CD1c-positive myeloid dendritic cell (primary cell): ENCODE data around the gene YDJC.
"Not testable (repeated sequence)": the region's sequence is repeated elsewhere in the genome, so short reads cannot be mapped to it uniquely, and the experiment has no call there.

ENCODE experiments used
- DNase-seq: peaks from one replicate; pipeline ENCODE4 v3.0.0-alpha.2; 2016; ENCODE audit errors: extremely low spot score

The YDJC gene

DNA sequence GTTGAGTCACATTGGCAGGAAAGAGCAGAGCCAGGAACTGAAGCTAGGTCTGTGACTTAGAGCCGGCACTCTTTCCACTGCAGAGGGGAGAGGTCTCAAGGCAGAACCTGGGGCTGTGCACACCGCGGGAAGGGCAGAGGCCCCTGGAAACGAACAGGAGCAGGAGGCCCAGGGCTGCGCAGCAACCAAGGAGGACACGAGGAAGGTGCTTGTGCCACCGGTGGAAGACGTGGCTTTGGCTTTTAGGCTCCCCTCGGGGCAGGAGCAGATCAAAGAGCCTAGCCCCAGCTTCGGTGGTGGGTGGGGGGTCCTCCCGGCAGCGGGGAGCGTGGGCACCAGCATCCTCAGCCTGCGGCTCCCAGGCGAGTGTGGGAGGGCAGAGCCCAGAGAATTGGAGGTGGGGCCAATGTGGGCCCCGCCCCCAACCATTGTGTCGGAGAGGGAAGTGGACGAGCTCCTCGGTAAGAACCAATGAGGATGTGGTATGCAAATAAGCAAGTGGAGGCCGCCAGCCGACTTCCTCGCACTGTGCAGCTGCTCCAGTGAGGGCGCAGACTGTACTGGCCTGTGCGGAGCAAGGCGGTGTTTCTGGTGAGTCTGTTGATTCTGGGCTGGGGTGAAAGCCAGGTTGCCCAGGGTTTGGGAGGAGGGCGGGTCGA, 2.5 kb upstream of the YDJC start, which contains the start of gene CCDC116:
CCDC116 (plus strand) TSS at position 524 of the 659 bp plus-strand sequence. CDS start 422 bp downstream, outside the sequence.
- peak; percentile 90 for DNase-seq

DNA sequence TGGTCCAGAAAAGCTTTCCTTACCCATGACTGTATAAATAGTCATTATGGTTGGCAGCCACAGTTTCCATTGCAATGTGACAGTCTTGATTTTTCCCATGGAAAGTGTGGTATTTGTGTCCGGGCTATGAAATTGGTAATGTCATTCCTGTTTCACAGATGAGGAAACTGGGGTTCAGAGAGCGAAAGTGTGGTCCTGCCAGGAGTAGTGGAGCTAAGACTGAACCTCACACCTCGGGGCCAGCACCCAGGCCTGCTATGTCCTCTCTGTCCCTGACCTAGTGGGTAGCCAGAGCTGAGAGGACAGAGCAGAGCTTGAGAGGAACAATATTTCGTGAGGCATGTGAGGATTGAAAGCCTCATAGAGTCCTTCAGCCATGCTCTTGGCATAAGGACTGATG, 1.2 kb upstream of the YDJC start:
- no peak for DNase-seq

DNA sequence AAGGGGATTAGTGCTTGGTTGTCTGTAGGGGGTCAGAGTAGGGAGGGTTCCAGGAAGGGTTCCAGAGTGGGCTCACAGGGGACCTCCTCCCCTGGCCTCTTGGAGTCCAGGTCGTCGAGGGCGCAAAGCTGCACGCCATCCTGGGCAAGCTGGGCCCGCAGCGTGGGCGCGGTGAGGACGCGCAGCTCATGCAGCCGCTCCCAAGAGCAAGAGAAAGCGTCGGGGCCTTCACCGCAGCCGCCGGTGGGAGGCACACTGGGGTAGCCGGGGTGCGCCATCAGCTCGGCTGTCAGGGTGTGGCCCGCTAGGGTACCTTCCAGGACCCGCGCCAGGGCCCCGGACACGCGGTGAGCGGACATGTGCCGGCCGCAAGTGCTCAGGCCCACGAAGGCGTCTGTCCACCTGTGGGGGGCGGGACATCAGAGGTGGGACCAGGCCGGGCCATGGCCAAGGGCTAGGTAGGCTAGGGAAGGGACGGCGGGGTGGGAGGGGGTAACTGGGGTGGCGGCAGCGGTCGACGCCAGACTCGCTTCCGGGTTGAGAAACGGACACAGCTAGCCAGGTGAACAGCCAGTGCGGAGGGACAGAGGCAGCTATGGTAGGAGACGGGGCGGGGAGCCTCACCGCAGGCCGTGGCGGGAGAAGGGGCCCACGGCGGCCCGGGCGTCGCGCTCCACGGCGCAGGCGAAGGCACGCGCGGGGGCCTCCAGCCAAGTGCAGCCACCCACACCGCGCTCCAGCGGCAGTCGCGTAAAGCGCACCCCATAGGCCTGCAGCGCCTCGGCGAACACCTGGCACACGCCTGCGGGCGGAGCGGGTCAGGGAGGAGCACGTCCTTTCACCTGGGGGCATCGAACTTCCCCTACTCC, 1.2 kb downstream of the YDJC start:
- no peak for DNase-seq

DNA sequence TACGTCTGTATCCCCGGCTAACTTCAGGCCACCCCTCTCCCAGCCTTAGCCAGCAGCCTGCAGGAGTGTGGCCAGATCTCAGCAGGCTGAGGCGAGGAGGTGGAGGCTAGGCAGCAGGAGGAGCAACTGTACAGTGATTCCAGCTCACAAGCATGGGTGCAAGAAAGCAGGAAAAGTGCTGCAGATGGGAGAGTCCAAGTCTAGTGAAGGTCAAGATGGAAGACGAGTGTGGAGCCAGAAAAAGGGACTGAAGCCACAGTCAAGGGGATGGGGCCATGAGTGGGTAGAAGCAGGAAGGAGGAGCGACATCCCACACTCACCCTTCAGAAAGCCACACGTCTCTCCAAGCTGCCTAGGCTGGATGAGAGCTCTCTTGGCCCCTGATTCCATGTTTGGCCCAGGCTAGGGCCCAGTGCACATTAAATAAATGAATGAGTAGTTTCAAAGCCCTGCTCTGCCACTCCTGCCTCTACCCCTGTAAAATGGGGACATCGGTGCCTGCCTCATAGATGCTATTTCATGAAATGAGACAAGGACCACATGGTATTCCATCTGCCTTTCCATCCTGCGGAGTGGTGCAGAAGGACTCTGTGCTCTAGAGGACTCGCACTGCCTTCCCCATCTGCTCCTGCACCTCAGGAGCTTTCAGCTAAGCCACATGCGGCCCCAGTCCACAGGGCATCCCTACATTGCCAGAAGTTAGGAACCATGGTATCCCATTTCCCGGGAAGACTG, 2.9 kb downstream of the YDJC start:
- DNase-seq = no peak

DNA sequence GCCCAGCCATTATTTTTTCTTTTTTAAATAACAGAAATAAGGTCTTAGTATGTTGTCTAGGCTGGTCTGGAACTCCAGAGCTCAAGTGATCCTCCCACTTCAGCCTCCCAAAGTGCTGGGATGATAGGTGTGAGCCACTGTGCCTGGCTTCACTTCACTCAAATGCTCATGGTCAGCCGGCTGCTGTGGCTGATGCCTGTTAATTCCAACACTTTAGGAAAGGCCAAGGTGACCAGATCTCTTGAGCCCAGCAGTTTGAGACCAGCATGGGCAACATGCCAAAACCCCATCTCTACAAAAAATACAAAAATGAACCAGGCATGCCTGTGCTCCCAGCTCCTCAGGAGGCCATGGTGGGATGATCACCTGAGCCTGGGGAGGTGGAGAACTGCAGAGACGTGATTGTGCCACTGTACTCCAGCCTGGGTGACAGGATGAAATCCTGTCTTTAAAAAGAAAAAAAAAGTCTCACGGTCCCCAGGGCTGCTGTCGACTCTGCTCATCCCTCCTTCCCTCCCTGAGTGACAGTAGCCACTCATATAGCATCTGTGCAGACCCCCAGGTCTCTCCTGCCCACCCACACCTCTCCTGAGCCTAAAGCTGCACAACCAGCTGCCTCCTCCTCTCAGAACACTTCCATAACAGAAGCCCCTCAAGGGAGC, 3.6 kb downstream of the YDJC start:
- no peak for DNase-seq

DNA sequence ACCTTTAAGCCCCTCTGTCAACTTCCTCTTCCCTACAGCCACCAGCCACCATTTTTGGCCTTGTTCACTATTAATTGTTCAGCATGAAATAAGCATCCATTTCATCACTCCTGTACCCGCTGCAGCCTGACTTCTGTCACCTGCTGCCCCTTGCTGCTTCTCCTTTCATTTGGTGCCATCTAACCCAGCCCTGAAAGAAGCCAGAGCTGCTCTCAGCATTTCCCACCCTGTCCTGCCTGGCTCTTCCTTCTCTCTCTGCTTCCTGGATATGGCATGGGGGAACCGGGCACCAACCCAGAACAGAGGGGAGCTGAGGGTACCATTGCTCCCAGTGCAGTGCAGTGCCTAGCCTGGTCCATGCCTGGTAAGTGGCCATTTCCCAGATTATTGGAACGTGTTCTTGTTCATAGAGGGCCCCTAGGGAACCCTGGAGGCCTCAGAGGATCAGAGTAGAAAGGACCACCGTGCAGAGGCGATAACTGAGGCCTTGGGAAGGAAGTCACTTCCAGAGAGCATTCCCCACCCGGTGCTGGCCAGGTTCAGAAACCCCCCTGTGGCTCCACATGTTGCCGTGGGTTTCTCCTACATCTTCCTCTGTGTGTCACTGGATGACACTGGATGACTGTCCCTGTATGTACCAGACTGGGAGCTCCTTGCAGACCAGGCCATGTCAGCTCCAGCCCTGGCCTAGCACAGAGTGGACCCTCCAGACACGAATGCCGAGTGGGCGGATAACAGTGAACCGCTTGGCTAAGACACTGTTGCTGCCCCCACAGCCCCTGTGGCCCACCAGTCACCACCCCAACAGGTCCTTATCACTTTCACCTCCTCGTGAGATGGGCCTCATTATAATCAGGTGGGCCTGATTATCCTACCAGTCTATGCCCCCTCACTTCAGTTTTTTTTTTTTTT, 4.7 kb downstream of the YDJC start:
- no peak for DNase-seq

DNA sequence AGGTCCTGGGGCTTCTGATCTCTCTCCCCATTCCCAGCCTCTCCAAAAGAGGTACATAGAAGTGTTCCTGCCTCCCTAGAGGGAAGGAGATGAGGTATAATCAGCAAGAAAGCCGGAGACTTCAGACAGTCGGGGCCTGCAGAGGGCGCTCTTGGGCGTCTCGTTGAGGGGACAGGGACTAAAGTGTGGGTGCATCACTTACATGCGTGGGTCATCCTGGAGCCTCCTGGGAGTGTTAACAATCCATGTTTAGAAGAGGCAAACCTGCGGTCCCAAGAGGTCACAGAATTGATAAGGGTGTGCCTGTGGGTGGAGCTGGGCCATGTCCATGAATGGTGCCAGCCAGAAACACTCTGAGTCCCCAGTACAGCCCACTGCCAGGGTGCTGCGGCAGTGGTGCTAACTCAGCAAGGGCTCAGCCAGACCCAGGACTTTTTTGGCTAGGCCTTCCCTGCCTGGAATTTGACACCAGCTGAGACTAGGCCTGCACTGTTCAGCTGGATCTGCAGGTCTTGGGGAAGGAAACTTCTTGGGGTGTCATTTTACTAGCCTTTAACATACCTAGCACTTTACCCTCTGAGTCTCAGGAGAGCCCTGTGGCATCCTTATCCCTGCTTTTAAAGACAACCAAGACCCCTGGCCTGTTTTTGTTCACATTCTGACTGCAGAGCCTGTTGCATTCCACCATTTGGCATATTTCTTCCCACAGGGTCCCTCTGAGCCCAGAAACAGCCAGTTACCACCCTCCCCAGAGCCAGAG, 5.5 kb downstream of the YDJC start:
- peak; percentile 18 for DNase-seq

DNA sequence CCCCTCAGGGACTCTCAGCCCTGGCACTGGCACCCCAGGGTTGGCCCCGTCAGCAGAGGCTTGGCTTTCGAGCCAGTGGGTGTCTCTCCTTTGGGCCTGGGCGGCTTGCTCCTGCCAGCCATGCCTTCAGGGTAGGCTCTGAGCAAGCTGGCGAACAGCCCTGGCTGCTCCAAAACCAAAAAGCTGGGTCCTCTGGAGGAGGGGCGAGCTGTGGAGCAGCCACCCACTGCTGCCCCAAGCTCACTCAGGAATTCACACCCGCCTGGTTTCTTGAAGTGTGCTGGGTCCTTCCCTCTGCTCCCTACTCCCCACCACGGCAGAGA, 6.2 kb downstream of the YDJC start:
- DNase-seq = no peak

DNA sequence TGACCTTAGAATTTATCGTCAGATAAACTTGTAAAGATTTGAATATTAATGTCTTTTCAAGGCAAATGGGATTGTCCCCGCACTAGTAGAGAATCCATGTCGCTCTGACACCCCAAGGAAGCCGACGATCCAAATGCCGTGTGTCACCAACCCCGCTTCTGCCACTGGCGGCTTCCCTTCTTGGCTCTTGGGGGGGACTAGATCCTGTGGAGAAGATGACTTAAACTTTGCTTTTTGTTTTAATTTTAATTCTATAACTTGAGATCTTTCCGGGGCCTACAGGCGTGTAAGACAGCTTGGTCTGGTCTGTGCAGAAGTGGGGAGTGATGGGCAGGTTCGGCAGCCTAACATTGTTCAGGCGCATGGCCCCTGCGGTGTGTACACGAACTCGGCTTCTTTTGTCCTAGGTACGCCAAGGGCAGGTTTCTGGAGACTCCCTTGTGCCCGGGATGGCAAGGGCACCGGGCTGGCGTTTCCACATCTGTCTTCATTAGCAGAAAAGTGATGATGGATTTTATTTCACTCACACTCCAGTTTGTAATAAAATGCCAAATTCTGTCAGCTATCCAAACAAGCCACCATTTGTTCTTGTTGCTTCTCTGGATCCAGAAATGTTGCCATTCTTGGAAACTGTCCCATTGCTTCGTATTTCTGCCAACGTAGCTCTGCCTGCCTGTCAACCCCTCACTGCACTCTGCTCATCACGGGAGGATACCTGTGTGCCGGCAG, 6.7 kb downstream of the YDJC start:
- DNase-seq = no peak

DNA sequence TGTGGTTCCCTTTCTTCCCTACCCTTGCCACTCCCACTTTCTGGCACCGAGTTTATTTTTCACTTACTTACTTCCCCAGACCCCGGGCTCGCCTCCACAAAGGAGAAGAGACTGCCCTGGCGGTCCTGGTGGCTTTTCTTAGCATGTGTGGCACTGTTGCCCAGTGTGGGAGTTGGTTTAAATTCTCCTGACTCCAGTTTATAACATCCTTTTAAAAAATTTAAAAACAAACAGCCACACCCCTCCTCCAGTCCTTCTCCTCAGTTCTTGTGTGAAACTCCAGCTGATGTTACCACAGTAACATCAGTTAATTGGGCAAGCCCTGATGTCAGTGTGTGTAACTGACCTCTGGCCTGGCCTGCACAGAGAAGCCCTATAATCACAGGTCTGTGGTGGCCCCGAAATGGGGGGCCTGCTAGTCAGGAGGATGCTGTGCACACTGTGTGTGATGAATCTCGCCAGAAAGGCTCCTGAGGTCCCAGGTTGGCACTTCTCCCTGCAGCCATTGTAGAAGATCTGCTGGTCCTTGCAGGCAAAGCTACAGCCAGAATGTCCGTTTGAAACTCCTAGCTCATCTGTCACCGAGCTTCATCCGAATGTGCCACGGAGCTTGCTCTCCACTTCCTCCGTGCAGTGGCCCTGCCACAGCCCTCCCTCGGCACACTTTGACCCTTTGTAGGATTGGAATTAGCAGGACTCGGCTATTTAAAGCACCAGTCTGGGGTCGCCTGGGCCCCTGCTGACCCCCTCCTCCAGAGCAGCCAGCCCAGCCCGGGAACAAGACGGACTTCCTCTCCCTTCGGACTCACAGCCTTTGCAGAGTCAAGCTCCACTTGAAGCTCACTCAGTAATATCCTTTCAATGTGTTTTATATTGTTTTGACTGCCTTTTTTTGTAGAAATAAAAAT, 7.6 kb downstream of the YDJC start:
- DNase-seq = peak; percentile 91

DNA sequence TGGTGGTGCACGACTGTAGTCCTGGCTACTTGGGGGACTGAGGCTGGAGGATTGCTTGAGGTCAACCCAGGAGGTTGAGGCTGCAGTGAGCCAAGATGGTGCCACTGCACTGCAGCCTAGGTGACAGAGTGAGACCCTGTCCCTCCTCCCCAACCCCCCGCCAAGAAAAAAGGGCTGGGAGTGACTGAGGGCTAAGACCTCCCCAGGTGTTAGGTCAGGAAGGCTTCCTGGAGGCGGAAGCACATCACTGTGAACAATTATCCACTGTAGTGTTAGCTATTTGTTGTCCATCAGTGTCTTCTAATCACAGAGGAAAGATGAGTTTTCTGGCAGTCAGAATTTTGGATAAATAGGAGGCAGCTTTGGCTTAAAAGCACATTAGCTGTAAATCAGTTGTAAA, 8.8 kb downstream of the YDJC start:
- no peak for DNase-seq

DNA sequence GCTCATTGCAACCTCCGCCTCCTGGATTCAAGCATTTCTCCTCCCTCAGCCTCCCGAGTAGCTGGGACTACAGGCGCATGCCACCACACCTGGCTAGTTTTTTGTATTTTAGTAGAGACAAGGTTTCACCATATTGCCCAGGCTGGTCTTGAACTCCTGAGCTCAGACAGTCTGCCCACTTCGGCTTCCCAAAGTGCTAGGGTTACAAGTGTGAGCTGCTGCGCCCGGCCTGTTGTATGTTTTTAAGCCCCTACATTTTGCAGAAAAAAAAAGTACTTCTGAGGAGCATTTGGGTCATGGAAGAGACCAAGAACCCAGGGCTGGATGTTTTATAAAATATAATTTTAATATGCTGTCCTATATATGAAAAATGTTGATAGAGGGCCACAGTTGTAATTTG, 12.5 kb downstream of the YDJC start:
- DNase-seq = not testable (repeated sequence)

DNA sequence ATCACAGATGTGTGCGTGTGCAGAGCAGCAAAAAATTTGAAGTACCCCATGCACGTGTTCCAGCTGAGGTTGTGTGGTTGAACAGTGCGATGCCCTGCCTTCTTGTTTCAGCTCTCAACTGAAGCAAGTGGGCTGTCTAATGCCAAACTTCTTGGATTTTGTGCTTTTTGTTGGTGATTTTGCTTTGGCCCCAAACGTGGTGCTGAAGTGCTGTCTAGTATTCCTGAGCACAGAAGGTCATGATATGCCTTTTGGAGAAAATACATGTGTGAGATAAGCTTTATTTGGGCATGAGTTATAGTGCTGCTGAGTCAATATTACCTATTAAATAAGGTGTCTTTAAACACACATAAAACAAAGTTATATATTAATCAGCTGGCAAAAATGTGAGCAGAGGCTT, 14.1 kb downstream of the YDJC start:
- no peak for DNase-seq

DNA sequence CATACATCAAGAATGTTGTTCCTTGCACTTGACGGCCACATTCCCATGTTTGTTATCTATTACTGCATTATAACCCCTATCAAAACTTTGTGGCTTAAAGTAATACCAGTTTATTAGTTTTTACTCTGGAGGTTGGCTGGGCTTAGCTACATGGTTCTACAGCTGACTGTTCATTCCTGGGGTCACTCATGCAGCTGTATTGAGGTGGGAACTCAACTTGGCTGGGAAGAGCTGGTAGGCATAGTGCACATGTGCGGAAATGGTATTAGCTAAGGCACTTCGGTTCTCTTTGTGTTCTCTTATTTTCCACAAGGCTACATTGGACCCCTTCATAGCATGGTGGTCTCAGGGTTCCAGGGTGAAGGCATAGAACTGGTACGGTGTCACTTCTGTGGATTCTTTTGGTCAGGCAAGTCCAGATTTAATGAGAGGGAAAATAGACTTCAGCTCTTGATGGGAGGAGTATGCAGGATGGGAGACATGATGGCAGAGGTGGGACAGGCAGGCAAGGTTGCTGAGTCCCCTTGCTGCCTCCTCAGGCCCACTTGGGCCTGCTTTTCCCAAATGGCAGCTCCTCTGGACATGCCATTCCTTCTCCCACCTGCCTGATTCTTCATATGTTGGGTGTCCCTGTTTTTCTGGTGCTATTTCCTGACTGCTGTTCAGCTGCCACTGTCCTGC, 16.1 kb downstream of the YDJC start:
- DNase-seq = no peak

DNA sequence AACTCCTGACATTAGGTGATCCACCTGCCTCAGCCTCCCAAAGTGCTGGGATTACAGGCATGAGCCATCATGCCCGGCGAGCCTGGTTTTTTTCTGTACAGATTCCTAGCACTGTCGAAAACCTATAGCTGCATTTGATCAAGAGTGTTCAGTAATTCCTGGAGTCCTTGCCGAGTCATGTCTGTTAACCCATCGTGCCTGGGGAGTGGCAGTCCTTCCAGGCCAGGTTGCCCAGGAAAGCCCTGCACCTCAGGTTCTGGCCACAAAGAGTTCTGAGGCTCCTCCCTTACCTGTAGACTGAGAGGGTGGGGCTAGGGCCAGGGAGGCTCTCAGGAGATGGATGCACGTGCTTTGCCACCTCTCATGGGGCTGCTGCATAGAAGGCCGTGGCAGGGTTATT, 17.0 kb downstream of the YDJC start:
- DNase-seq = no peak

DNA sequence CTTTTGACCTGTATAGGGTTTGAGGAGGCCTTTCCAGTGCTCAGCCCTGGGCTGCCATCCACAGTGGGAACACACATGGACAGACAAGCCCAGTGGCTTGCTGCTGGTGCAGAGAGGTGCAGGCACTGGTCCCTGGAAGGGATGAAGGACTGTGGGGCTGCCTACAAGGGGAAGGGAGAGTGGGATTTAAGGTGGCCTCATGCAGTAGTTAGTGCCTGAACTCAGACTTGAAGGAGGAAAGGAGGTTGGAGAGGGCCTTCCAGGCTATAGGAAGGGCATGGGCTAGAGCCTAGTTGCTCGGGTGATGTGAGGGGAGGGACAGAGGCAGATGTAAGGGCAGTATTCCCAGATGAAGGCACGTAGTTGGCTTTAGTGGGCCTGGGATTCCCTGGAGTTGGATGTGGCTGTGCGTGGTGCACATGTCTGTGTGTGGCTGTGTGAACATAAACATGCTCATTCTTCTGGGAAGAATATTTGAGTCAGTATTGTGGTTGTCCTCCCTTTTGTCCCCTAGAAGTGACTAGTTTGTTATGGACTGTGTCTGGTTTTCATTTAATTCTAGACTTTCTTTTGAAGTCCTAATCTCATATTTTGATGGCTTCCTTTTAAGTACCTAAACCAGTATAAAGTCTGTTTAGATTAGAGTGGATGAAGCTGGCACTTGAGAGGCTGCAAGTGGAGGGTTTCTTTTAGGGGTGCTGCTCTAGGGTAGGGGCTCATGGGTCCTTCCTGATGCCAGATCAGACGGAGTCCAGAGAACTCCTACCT, 18.4 kb downstream of the YDJC start:
- no peak for DNase-seq

DNA sequence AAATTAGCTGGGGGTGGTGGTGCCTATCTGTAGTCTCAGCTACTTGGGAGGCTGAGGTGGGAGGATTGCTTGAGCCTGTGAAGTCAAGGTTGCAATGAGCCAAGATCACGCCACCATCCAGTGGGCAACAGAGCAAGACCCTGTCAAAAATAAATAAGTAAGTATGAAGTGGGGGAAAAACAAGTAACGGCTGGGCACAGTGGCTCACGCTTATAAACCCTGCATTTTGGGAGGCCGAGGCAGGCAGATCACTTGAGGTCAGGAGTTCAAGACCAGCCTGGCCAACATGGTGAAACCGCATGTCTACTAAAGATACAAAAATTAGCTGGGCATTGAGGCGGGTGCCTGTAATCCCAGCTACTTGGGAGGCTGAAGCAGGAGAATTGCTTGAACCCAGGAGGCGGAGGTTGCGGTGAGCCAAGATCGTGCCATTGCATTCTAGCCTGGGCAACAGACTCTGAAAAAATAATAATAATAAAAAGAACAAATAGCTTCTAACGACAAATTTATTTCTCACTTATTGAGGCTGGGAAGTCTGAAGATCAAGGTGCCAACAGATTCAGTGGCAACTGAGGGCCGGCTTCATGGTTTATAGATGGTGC, 20.2 kb downstream of the YDJC start:
- DNase-seq = not testable (repeated sequence)
